NCI-H345 (cell line): ENCODE results near the gene DMD.
"Not testable (repeated sequence)": the region's sequence is repeated elsewhere in the genome, so short reads cannot be mapped to it uniquely, and the experiment has no call there.

Experiments used
- DNase-seq: peaks from one replicate; lab custom pipeline; 2025; lab: John Stamatoyannopoulos, UW

DMD gene

DNA sequence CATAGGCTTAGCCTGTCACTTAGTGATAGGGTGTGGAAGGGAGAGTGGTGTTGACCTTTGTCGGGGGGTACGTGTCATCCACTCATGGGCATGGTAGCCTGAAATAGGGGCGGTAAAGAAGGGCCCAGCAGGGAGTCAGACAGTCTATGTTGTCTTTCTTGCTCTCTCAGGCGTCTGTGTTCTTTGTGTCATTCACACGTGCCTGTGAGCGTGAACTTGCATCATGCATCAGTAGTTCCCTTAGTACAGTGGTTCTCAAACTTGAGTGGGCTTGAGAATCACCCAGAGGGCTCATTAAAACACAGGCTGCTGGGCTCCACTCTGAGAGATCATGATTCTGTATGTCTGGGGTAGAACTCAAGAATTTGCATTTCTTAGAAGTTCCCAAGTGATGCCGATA lies 1688.6 kb downstream of the DMD start:
- no peak for DNase-seq

DNA sequence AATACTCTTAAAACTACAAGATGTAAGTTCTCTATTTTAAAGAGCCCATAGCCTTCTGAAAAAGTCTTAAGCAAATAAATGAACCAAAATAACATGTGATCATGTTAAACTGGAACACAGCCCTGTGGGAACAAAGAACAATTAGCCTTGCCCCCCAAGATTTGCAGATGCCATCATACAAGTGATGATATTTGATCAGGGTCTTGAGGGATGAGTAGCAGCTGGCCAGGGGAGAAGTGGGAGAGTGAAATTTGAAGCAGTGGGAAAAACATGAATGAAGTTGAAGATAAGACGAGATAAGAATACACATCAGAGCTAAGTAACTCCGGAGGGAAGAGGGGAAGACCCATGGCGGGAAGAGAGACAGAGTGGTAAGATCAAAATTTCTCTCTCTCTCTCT lies 1689.4 kb downstream of the DMD start:
- DNase-seq = no peak

DNA sequence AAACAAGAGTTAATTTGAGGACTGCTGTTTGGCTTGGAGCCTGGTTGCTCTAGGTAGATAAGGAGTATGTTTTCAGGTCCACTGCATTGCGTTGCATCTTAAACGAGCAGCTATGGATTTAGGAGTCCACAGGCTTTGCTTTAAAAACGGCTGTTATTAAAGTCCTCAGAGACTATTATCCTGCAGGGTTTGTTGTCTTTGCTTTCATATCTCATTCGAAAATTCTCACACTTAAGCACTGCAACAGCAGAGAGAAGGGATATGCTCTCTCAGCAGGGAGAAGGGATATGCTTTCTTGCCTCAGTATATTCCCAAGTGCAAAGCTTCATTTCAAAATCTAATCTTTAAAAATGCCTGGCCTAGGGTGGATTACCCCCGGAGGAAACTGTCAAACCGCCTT lies 1694.8 kb downstream of the DMD start:
- DNase-seq = no peak

DNA sequence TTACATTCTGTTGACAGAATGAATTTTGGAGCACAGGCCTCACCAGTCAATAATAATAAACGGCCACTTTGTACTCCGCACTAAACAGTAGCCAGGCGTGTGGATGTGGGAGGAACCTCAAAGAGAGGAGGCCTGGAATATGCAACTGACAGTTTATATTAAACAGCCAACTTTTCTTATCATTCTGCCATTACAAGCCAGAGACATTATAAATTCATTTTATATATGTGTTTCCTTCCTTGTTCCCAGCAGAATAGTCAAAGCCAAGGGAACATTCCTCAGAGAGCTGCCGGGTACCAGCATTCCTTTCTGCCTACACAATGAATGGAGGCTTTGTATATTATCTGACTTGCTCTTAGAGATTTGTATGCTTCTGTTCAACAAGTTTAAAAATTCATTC lies 1703.0 kb downstream of the DMD start:
- DNase-seq = no peak

DNA sequence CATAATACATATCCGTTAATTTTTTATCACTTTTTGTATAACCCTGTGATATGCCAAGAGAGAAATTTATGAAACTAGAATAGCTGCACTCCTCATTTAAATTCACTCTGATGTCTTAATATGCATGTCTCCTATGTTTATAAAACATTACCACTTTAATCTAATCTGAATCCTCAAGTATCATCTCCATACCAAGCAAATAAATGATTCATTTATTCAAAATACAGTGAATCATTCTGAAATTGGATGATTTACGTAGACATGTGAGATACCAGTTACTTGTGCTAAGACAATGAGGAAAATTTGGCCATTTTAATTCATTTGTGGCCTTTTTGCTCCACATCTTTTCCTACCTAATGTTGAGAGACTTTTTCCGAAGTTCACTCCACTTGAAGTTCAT lies 1704.4 kb downstream of the DMD start:
- DNase-seq = no peak

DNA sequence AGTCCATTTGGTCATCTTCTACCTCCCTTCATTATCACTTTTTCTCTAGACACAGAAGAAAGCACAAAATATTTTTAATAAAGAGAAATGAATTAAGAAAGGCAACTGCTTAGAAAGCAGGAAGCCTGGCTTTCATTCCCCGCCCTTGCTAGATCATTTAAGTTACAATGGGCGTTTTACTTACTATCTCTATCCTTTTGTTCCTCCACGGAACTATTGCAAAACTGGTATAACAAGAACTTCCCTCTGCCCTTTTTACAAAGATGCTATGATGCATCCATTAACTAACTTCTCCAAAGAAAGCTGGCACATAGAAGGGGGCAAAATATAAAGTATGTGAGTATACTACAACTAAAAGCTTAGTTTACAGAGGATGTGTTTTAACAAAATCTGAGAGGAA lies 1705.0 kb downstream of the DMD start:
- DNase-seq = no peak

DNA sequence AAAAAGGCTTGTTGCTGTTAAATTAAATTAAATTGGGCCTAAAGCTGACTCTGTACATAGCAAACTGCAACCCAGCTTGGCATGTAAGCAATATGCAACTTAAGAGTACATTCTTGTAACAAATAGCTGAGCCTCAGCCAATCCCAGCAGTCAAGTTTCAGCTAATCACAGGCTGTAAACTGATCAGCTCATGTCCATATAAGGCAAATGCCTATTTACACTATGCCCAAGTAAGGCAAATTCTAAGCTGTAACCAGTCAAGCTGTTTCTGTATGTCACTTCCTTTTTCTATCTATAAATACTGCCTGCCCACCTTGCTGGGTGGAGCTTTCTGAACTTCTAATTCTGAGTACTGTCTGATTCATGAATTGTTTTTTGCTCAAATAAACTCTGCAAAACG lies 1710.4 kb downstream of the DMD start:
- DNase-seq = no peak

DNA sequence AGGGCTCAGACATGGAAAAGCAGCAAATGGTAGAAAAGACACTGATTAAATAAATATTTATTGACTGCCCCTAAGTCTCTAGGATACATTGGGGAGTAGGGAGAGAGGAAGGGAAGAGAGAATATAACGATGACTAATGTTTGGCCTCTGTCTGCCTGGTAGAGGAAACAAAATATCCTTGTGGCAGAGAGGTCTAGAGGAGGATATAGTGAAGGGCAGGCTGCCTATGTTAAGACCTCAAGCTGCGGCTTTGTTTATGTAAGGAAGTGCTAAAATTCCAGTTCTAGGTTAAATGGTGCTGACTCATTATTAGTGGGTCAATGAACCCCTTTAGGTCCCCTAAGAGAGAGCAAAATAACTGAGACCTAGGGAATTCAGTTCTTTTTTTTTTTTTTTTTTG lies 1712.2 kb downstream of the DMD start:
- DNase-seq = no peak

DNA sequence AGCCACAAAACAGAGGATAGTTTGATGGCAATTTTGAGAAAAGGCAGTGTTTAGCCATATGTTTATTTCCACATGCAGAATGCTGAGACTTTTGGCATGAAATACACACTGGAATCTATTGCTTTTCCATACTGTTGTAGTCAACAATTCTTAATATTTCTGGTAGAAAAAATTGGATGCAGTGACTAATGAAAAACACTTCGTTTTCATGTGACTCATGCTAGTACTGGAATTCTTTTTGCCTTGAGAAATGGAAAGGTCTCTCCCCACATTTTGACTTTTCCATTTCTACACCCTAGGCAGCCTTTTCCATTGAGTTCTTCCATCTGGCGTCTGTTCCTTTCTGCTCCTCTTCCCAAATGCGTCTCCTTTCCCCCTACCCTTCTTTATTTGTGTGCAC lies 1714.3 kb downstream of the DMD start:
- DNase-seq = no peak

DNA sequence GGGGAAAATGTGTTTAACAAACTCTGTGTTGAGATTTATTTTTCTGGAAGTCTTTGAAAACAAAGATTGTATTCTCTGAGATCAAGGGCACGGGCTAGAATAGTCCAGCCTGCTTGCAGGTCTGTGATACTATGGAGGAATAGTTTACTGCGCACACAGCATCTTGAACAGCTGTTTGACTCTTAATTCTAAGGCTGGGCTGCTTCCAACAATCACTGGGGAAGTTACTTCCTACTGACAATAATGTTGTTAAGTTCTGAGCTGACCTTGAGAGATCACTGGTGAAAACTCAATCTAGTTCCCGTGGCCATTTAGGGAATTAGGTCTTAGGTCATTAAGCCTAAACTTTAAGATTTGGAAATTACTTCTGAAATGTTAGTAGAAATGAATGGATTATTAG lies 1723.4 kb downstream of the DMD start:
- DNase-seq = no peak

DNA sequence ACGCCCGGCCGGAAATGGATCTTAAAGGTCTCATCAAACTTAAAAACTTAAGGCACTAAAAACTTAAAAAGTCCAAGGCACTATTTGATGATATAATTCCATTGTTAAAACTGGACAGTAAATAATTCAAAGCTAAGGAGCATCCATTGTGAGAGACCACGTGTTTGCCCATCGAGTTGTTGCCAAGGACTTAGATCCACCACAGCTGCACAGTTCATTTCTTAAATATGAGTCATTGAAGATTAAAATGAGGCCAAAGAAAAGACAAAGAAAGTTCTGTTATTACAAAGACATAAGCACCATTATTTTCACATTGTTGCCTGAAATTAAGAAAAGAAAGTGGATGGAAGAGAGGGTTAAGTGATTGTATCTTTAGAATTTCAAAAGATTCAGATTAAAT lies 1728.0 kb downstream of the DMD start:
- DNase-seq = no peak

DNA sequence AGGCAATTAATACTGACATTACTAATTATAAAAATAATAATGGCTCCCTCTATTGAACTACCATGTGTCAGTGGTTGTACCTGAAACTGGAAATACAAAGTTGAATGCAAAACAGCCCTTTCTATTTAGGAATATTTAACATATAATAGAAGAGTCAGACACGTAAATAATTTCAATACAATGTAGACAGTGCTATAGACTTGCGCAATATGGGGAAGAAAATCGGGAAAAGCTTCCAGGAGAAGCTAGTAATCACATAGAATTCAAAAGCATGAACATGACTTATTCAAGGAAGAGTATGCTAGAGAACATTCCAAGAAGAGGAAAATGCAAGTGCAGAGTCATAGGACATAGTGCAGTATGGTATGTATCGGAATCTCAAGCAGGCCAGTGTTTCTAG lies 1730.7 kb downstream of the DMD start:
- DNase-seq = no peak

DNA sequence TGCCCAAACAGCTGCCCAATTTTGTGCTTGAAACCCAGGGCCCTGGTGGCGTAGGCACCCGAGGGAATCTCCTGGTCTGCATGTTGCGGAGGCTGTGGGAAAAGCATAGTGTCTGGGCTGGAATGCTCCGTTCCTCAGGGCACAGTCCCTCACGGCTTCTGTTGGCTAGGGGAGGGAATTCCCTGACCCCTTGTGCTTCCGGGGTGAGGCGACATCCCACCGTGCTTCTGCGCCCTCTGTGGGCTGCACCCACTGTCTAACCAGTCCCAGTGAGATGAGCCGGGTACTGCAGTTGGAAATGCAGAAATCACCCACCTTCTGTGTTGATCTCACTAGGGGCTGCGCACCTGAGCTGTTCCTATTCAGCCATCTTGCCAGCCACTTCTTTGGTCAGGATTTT lies 1740.1 kb downstream of the DMD start:
- DNase-seq = no peak

DNA sequence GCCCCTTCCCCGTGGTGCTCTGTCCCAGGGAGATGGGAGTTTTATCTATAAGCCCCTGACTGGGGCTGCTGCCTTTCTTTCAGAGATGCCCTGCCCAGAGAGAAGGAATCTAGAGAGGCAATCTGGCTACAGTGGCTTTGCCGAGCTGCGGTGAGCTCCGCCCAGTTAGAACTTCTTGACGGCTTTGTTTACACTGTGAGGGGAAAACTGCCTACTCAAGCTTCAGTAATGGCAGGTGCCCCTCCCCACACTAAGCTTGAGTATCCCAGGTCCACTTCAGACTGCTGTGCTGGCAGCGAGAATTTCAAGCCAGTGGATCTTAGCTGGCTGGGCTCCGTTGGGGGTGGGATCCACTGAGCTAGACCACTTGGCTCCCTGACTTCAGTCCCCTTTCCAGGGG lies 1740.6 kb downstream of the DMD start:
- not testable (repeated sequence) for DNase-seq

DNA sequence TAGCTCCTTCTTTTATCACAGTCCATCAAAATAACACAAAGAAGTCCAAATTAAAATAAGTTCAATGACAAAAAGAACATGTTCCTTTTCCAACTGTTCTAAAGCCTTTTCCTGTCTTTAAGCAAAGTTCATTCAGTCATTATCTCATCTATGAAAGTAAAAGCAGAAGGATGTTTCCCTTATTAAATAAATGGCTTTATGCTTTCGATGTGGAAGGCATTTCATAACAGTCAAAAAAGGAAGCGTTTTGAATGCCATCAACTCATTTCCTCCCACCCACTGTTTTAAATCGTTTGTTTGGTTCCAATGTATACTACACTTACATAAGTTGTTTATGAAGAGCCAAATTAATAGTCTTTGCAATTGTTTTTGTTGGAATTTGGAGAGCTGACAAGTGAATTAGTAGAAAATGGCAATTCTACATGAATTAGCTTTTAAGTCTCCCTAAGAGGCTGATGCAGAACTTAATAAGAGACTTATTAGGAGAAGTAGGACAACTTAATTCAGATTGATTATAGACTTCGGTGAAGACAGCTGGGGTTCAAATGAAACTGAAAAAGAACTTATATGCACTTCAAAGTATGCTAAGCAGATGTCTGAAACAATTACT lies 1746.9 kb downstream of the DMD start:
- no peak for DNase-seq

DNA sequence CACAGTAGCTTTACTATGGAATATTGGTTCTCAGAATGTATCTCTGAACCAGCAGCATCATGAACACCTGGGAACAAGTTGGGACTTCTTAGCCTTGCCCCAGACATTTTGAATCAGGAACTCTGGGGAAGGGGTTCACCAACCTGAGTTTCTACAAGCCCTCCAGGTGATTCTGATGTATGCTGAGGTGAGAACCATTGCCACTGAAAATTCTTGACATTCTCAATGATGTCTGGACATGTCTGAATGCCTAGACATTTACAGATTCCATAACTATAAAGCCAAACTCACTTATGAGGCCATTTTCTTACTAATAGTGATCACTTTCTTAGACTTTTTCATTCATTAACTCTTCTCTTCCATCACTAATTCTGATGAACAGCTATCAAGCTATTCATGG lies 1750.1 kb downstream of the DMD start:
- no peak for DNase-seq

DNA sequence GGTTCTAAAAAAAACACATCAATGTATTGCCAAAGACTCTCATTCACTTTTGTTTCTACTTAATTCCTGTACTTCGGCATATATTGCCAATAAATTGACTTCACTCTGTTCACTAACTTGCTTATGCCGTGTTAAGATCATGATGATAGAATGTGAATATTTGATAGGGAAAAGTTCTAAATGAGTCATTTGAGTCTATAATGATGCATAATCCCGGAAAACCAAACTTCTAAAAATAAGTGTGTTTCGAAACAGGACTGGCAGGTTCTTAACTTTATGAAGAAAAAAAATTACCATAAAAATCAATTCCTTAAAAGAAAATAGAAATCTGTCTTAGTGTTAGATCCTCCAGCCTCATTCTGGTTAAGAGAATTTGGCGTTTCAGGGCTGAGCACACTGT lies 1752.0 kb downstream of the DMD start:
- no peak for DNase-seq

DNA sequence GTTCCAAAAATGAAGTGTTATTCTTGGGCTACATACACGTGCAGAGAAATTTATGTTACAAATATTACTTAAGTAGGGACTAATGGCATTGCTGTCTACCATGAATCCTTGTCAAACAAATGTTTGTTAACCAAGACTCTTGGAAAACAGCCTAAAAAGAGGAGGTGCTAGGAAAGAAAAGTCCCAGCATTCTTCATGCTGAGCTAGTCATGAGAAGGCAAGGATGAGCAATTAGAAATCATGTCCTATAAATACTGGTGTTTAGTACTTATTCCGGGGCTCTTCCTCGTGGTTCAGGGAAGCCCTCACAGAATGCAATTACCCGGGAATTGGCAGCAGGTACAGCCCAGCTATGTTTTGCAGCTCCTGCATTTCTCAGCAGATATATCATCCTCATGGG lies 1761.4 kb downstream of the DMD start:
- no peak for DNase-seq

DNA sequence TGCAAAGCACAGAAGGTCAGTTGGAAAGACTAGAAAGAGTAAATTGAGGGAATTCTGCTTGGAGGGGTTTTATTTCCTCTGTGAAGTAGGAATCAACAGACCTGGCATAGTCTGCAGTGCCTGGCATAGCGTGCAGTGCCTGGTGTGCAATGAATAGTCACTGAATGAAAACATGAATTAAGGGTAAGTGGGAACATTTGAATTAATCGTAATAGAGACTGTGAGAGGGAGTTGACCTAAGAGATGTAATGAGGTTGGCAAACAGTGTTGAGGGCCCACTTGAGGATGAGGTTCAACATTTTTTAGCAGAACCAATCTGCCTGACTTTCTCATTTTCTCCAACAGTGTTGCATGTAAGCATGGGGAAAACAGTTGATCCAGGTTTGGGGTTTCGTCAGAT lies 1762.3 kb downstream of the DMD start:
- DNase-seq = peak; percentile 78

DNA sequence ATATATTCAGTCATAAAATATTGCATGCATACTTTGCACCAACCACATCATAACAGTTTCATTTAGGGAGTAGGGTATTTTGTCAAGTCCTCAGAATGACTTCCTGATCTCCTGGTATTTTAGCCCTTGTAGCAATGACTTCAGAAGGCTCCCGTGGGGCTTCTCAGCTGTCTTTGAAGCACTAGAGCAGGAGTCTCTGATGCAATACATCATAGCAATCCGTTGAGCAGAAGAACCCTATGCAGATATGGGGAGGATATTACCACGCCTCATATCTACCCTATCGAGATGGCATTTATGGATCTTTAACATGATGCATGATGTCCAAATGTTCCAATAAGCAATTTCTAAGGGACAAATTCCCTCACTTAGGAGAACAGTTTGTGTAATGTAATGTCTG lies 1765.8 kb downstream of the DMD start:
- no peak for DNase-seq

DNA sequence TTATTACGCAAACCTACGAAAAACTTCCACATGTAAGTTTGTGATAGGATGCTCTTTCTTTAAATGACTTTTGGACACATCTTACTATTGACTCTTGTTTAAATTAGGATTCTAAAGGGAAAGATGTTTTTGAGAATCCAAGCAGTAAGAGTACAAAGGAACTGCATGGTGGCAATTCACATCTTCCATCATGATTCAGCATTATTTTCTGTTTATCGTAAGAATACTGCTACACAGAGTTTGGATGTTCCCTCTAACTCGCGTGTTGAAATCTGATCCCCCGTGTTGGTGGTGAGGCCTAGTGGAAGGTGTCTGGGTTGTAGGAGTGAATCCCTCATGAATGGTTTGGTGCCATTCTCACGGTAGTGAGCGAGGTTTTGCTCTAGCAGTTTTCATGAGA lies 1767.7 kb downstream of the DMD start:
- DNase-seq = no peak

DNA sequence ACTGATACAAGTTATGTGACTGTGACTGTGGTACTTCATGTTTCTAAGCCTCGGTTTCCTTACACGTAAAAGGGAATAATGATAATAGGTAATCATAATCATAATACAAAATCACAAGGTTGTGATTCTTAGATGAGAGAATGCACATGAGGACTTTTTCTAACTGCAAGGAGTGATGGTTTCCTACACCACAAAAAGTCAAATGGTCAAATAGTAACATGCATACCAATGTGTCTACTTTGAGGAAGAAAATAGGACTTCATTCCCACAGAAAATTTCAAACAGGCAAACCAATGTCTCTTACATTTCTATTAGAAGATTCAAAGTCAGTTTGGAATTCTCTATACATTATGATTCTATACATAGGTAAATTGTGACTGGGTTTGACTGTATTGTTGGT lies 1770.8 kb downstream of the DMD start:
- no peak for DNase-seq

DNA sequence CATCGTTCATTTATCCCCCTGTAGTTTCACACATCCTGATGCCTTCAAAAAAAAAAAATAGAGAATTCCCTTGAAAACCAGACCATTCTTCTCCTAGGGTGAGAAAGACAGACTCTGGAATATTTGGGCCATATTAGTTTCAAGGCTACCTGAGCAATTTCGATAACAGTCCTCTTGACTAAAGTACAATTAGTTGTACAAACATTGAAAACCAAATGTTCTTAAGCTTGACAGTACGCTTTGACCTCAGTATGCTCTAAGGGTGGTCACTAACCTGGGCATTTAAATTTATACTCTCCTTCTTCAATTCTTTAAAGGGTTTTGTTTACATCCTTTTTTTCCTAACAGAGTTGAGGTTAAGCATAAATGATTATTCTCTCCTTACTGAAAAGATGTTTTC lies 1774.9 kb downstream of the DMD start:
- no peak for DNase-seq

DNA sequence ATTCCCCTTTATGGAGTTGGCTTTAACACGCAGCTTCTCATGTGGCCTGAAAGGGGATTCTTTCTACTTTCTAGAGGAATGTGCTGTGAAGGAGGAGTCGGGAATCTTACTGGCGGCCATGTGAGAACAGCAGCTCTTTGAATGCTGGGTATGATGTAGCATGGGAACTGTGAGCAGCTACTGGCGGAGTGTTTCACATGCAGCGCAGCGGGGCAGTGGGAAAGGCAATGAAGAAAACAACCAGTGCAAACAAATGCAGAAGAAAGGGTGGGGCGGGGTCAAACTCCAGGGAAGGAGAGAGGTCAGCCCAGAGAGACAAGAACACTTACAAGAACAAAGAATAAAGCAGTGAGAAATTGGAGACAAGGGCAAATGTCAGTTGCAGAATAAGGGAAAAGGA lies 1775.8 kb downstream of the DMD start:
- DNase-seq = no peak

DNA sequence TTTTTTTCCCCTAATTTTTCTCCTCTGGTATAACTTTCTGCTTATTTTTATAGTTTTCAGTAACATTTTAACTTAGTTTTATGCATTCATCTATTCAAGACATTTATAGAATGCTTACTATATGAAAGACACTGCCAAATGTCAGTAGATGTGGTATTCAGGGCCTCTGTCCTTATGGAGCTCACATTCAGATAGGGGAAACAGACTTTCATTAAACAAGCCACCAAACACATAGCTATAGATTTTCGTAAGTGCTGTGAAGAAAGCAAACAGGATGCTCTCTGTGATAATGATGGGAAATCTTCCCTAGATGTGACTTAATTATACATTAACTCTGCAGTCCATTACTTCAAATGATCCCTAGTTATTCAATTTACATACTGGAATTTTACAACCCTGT lies 1777.5 kb downstream of the DMD start:
- DNase-seq = no peak
